Gastrocnemius medialis (tissue), 4 donors: ENCODE results near the gene CYP17A1.

Experiments
- POLR2A ChIP-seq, 2 donors: fragments of 450-650 bp; IDR thresholded peaks; one replicate each; pipeline ENCODE4 v1.6.1; 2017; ENCODE audit warnings: antibody characterized with exemption in 2 of 2, mild to moderate bottlenecking in 2 of 2, moderate library complexity in 2 of 2
- TF ChIP-seq, protein P1 (sequence below), 5 experiments: fragments of 450-650 bp in 3 of 5; fragments of 200-600 bp in 2 of 5; sonication (generic) in 2 of 5; IDR thresholded peaks in 4 of 5; conservative IDR thresholded peaks in 1 of 5; 1 replicate in 4 of 5; 2 replicates in 1 of 5; pipeline ENCODE4 v1.5.1; 2016 to 2019; ENCODE audit warnings: antibody characterized with exemption in 5 of 5, mild to moderate bottlenecking in 3 of 5, moderate library complexity in 3 of 5

DNA sequence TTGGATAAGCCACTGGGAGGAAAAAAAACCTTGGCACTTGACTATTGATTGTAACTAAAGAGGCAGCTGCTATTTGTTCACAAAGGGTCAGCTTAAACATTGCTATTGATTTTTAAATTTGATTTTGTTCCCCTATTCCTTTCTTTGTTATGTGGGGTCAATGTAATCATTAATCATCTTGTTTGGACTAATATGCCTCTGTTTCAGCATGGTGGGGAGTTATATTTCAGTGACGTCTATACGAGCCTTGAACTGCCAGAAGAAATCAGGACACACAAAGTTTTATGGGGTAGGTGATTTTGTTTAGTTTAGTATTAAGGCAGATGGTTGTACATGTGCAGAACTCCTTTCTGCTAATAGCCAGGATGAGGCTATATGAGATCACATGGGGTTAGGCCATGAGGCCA, 39.5 kb upstream of the CYP17A1 start:
- TF ChIP-seq POLR2A (IDR thresholded peaks at IDR 0.05): no peak
- TF ChIP-seq, protein P1, sequence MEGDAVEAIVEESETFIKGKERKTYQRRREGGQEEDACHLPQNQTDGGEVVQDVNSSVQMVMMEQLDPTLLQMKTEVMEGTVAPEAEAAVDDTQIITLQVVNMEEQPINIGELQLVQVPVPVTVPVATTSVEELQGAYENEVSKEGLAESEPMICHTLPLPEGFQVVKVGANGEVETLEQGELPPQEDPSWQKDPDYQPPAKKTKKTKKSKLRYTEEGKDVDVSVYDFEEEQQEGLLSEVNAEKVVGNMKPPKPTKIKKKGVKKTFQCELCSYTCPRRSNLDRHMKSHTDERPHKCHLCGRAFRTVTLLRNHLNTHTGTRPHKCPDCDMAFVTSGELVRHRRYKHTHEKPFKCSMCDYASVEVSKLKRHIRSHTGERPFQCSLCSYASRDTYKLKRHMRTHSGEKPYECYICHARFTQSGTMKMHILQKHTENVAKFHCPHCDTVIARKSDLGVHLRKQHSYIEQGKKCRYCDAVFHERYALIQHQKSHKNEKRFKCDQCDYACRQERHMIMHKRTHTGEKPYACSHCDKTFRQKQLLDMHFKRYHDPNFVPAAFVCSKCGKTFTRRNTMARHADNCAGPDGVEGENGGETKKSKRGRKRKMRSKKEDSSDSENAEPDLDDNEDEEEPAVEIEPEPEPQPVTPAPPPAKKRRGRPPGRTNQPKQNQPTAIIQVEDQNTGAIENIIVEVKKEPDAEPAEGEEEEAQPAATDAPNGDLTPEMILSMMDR (IDR thresholded peaks at IDR 0.05 in 4 of 5, conservative IDR thresholded peaks at IDR 0.05 in 1 of 5): no peak
